Astrocyte of the spinal cord (primary cell): Measurements from ENCODE around the gene C17orf113.

Experiments
- DNase-seq: peaks from one replicate; pipeline ENCODE4 v3.0.0; 2011; ENCODE audit warnings: low read depth, low spot score
- H3K4me3 ChIP-seq: 2 replicates; pipeline ENCODE4 v1.5.1; 2011; ENCODE audit warnings: low read depth, mild to moderate bottlenecking, low read length, moderate library complexity
- CTCF ChIP-seq: IDR thresholded peaks from 2 replicates; pipeline ENCODE4 v1.5.1; 2012; ENCODE audit warnings: low read depth, mild to moderate bottlenecking, low read length, inconsistent platforms
- in situ Hi-C: cut with HindIII; loops from 2 replicates; pipeline ENCODE4 v1.10.0; 2017; ENCODE audit warnings: low sequenced_read_pairs

C17orf113 gene

GRCh38 chr17:42047343-42047742 lies 3.1 kb downstream of the C17orf113 start:
- in situ Hi-C loops: no loop called here
- no peak for DNase-seq
- no peak for TF ChIP-seq CTCF
- no peak overlapping the region for H3K4me3 ChIP-seq

- no peak overlapping the region for H3K4me3 ChIP-seq
- in situ Hi-C loops: no loop called here
- DNase-seq: no peak
- no peak for TF ChIP-seq CTCF
Measured at GRCh38 chr17:42045719-42046118, 4.7 kb downstream of the C17orf113 start.

GRCh38 chr17:42042598-42043319 lies 7.6 kb downstream of the C17orf113 start:
- in situ Hi-C loops: no loop called here
- no peak overlapping the region for H3K4me3 ChIP-seq
- no peak for TF ChIP-seq CTCF

GRCh38 chr17:42041619-42042018 lies 8.8 kb downstream of the C17orf113 start:
- TF ChIP-seq CTCF: no peak
- H3K4me3 ChIP-seq: no peak overlapping the region
- in situ Hi-C loops: no loop called here
- DNase-seq: no peak

More at GRCh38 chr17:42042598-42043319, 7.6 kb downstream of the C17orf113 start:
- DNase-seq: no peak

- no peak for TF ChIP-seq CTCF
- no peak overlapping the region for H3K4me3 ChIP-seq
- no peak for DNase-seq
- in situ Hi-C loops: no loop called here
Measured at GRCh38 chr17:42040818-42041217, 9.6 kb downstream of the C17orf113 start.

GRCh38 chr17:42039794-42040763 lies 10.3 kb downstream of the C17orf113 start:
- H3K4me3 ChIP-seq: no peak overlapping the region
- no peak for TF ChIP-seq CTCF
- DNase-seq: no peak
- in situ Hi-C loops: no loop called here
